KG1 (cell line): ENCODE data around the gene RASD2.

Experiments used
- DNase-seq: peaks from one replicate; lab custom pipeline; 2025; lab: John Stamatoyannopoulos, UW

RASD2 gene

GRCh38 chr22:35541254-35541748 is 670 bp downstream of the RASD2 start:
- no peak for DNase-seq

GRCh38 chr22:35542157-35542938 is 1.7 kb downstream of the RASD2 start:
- no peak for DNase-seq

- no peak for DNase-seq
Measured at GRCh38 chr22:35542939-35543516, 2.4 kb downstream of the RASD2 start.

GRCh38 chr22:35543702-35544101 is 3.1 kb downstream of the RASD2 start:
- no peak for DNase-seq

GRCh38 chr22:35544189-35544588 is 3.6 kb downstream of the RASD2 start:
- no peak for DNase-seq

GRCh38 chr22:35544827-35545226 is 4.2 kb downstream of the RASD2 start:
- DNase-seq: no peak

GRCh38 chr22:35546886-35547285 is 6.3 kb downstream of the RASD2 start:
- no peak for DNase-seq

- DNase-seq: no peak
Measured at GRCh38 chr22:35547987-35548721, 7.5 kb downstream of the RASD2 start.

GRCh38 chr22:35548722-35549112 is 8.1 kb downstream of the RASD2 start:
- no peak for DNase-seq

GRCh38 chr22:35549328-35549727 is 8.7 kb downstream of the RASD2 start:
- DNase-seq: no peak

GRCh38 chr22:35551549-35552177 is 11.0 kb downstream of the RASD2 start:
- no peak for DNase-seq

GRCh38 chr22:35552196-35552842 is 11.7 kb downstream of the RASD2 start:
- no peak for DNase-seq

GRCh38 chr22:35552846-35553245 is 12.2 kb downstream of the RASD2 start:
- DNase-seq: no peak

- no peak for DNase-seq
Measured at GRCh38 chr22:35553341-35553740, 12.7 kb downstream of the RASD2 start.

- no peak for DNase-seq
Measured at GRCh38 chr22:35554297-35554845, 13.7 kb downstream of the RASD2 start.

- no peak for DNase-seq
Measured at GRCh38 chr22:35555483-35555890, 14.9 kb downstream of the RASD2 start.

GRCh38 chr22:35555946-35556547 is 15.4 kb downstream of the RASD2 start:
- no peak for DNase-seq

- DNase-seq: no peak
Measured at GRCh38 chr22:35556666-35557065, 16.0 kb downstream of the RASD2 start.

GRCh38 chr22:35558031-35558430 is 17.4 kb downstream of the RASD2 start:
- no peak for DNase-seq

GRCh38 chr22:35558719-35559118 is 18.1 kb downstream of the RASD2 start:
- DNase-seq: no peak

- no peak for DNase-seq
Measured at GRCh38 chr22:35559354-35560005, 18.8 kb downstream of the RASD2 start.
